GM19395 (cell line): ENCODE data around the gene NINJ2.

Experiments used
- ATAC-seq: cut with Tn5 transposase; IDR thresholded peaks from one replicate; pipeline ENCODE4 v1.9.1; 2021; ENCODE audit warnings: mild to moderate bottlenecking, moderate library complexity; ENCODE audit not compliant: unreplicated experiment

NINJ2 gene

DNA sequence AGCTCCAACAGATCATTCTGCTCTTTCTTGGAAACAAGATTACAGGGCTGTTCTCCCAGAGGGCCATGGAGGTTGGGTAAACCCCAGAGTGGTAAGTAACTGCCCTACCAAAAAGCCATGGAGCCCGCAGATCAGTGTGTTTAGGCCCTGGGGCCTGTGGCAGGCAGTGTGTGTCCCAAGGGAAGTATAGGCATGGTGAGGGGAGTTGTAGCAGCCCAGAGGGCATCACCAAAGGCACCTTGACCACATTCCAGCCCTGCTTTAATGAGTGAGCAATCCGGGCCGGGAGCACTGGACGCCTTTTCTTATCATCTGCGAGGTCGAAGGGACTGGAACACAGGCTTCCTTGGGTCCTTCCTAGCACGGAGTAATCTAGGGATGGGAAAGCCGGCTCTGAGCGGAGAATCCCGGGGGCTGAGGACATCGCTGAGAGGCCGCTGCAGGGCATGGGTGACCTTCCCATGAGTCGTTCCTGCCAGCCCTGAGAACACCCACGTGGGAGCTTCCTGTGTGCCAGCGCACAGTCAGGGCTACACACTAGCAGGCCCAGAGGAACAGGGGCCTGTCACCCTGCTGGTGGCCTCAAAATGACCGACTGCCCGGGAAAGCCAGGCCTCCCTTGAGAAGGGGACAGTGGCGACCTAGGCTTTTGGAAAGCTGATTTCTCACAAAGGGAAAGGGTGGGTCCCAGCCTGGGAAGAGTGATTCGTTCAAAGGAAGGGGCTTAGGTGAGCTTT lies 91.3 kb downstream of the NINJ2 start:
- ATAC-seq = no peak

GRCh38 chr12:570921-571794 lies 92.1 kb downstream of the NINJ2 start:
- no peak for ATAC-seq

DNA sequence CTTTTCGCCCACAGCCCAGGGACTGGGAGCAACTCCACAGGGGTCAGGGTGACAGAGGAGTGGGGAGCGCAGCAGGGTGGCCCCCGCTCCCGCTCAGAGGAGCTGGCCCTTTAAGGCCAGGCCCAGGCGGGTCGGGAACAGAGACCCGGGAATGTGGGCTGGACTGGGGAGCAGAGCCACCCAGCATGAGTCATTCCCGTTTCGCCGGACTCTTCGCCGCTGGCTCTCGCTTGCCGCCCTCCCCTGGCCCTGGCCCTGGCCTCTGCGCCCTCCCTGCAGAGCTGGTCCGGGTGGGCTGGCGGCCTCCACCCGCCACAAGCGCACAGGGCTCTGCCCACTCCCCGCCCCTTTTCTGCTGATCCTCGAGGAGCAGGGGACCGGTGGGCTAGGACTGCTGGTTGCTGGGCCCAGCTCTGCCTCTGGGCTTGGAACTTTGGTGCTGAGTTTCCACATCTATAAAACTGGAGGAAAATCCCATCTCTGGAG lies 92.8 kb downstream of the NINJ2 start:
- ATAC-seq = no peak

DNA sequence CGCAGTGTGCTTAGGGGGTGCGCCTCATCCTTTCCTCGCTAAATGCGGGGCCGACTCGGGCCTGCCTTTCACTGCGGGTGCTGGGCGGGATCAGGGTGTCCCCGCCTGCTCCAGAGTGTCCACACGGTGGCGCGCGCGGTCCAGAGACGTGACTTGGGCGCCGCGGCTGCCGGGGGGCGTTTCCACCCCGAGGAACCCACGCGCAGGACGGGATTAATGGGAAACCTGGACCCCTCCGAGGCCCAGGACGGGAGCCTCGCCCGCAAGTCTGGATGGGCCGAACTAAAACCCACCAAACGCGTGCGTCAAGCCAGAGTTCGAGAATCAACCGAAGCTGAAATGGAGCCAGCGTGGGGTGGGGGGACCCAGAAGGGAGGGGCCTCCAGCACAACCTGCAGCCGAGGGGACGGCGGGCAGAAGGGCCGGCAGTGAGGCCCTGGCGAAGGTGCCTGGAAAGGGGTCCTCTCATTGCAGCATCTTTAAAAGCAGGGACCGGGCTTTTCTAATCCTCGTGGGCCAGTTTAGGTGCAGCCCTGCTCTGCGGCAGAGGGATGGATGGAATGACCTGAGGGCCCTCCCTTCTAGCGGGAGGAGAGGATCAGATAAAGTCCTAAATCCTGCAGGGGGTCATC lies 93.3 kb downstream of the NINJ2 start:
- ATAC-seq = no peak

GRCh38 chr12:569091-569676 lies 94.1 kb downstream of the NINJ2 start:
- ATAC-seq = no peak

DNA sequence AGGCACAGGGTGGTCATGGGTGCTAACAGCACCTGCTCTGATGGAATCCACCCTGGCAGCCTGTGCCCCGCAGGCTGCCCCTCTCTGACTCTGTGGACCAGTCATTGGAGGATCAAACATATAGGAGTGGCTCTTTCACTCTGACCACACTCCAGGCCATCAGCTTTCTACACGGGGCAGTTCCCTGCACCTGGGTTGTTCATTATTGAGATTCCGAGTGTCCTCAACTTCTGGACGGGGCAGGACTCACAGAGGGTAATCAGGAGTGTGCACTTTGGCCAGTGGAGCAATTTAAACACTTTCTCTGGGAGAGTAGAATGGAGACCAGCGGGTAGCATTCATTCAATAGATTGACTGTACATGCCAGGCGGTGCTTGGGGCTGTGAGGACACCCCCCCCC lies 94.8 kb downstream of the NINJ2 start:
- no peak for ATAC-seq

DNA sequence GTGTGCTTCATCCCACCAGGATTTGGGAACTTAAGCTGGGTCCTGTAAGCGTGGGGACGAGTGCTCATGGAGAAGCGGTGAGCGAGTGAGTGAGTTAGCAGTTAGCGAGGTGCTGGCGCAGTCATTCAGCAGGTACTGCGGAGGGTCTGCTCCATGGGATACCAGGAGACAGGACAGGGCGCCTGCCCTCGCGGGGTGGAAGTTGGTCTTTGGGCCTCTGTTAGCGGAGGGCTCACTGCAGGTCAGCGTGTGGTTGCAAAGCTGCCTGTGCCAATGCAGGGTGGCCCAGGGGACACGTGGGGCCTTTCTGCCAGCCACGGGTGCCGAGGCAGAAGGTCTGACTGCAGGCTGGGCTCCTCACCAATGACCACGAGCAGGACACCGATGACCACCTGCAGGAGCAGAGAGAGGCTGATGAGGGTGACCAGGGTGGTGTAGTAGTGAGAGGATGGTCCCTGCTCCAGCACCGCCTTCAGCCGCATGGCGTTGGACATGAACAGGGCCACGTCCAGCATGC lies 97.6 kb downstream of the NINJ2 start:
- ATAC-seq = no peak

DNA sequence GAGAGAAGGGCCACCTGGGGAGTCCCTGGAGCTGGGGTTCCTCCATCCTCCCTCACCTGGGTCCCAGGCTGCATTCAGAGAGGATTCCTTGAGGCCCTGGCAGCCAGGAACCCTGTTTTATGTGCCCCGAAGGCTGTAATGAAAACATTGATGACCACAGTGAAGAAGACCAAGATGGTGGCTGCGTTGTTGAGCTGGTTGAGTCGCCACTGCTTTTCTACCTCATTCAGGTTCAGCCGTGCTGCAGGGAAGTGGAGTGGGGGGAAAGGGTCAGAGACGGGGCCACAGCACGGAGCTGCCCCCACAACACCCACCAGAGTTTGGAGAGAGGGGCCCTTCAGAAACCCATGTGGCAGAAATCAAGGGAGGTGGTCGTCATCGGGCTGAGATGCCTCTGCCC lies 98.1 kb downstream of the NINJ2 start:
- no peak for ATAC-seq

DNA sequence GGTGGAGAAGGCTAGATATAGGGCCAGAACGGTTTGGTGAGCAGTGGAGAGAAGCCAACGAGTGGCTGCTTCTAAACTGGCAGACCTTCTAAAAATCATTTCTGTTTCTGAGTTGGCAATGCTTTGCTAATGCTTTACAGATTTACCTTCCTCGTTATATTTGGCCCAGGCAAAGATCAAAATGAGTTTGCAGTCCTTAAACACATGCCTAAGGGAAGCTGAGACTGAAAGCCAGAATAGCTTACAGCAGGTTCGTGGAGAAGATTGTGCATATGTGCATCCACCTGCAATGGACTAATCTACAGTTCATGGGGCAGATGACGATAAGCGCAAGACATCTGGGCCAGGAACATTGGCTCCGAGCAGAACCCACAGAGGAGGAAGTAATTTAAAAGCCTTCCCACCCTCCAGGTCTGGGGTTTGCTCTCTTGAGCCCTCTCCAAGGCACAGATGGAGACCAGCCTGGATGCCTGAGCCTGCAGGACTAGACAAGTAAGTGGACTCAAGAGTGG lies 99.4 kb downstream of the NINJ2 start:
- ATAC-seq = no peak

DNA sequence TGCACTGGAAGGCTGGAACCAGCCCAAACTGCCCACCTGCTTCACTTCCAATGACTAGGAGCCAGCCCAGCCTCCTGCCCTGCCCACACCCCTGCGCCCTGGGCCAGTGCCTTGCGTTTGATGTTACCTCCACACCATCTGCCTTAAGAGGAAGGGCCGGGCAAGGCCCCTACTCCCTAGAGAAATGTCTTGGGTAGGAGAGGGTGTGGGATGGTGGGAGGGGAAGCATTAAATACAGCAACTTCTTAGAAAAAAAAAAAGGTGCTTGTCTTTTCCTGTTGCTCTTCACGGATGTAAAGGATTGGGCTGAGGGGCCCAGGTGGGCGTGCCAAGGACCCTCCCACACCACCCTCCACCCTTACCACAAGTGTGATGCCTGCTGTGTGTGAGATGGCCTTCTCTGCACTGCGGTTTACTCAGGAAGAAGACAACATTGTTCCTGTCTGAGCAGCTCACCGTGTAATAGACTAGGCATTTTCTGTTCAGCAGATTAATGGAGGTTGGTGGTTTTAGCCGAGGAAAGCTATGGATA lies 99.9 kb downstream of the NINJ2 start:
- no peak for ATAC-seq

DNA sequence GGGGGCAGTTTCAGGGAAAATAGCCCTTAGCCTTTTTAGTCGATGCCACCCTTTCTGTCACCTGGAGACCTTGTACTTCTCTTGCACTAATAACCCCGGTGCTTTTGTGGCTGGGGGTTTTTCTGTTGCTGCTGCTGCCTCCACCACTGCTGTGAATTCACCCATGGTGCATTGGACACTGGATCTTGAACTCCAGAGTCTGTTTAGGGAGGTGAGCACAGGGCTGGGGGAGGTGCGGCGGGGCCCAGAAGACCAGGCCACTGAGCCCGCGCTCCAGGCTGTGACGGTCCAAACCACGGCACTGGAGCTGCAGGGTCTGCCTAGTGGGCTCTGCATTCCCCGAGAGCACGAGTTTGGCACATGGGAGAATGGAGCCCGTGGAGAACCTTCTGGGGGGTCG lies 100.6 kb downstream of the NINJ2 start:
- no peak for ATAC-seq

DNA sequence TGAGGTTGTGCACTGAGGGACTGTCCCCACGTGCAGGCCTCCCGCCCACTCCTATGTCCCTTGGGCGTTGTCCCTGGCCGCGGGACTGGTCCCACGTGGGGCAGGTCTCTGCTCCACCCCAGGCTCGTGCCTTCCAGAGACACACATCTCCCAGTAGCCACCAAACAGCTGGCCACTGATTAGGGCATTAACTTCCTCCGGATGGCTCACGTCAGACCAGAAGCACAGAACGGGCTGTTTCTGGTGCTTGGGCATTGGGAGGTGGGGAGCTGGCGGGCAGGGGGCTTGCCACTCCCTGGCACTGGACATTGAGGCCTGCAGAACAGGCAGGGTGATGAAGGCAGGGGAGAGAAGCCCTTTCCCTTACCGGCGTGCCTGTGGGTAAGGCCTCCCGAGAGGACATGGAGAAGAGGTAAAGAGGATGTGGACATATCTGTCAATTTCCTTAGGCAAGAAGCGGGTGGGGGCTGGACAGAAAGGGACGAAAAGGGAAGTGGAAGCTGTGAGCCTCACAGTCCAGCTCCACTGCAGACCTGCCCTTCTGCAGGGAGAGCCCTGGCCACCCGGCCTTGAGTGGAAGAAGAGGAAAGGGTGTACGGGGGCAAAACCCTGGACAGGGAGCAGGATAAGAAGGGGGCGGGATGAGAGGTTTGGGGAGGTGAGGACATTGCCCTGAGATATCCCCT lies 101.2 kb downstream of the NINJ2 start:
- ATAC-seq = no peak

- ATAC-seq = no peak
These were observed 101.9 kb downstream of the NINJ2 start for GRCh38 chr12:561391-561705.

GRCh38 chr12:560691-561390 lies 102.4 kb downstream of the NINJ2 start:
- no peak for ATAC-seq

- no peak for ATAC-seq
These were observed 103.3 kb downstream of the NINJ2 start for GRCh38 chr12:559906-560455.

- no peak for ATAC-seq
These were observed 103.9 kb downstream of the NINJ2 start for GRCh38 chr12:559208-559905.

DNA sequence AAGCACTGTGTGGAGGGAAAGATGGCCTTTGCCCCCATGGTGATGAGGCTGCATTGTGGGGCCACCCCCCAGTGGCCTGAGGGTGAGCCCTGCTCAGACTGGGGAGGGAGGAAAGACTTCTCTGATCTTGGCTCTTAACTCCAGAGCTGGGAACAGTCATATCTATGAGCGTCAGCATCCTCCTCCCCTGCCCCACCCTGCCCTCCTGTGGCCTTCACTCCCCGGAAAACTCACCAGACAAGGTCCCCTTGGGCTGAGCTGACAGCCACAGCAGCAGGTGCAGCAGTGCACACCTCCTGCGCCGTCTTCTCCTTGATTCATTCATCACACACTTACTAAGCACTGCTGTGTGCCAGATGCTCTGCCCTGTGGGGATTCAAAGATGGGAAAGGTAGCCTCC lies 104.7 kb downstream of the NINJ2 start:
- ATAC-seq = no peak

- ATAC-seq = no peak
These were observed 106.7 kb downstream of the NINJ2 start for GRCh38 chr12:556498-556897.

- no peak for ATAC-seq
These were observed 109.3 kb downstream of the NINJ2 start for GRCh38 chr12:554001-554285.
